GM19467 (cell line): ENCODE data around the gene PCLO.
"Not testable (repeated sequence)": the region's sequence is repeated elsewhere in the genome, so short reads cannot be mapped to it uniquely, and the experiment has no call there.

Experiments
- ATAC-seq: cut with Tn5 transposase; IDR thresholded peaks from one replicate; pipeline ENCODE4 v1.9.1; 2021; ENCODE audit warnings: mild to moderate bottlenecking, moderate library complexity; ENCODE audit not compliant: unreplicated experiment

The PCLO gene

GRCh38 chr7:82972135-82972534 is 190.5 kb downstream of the PCLO start:
- no peak for ATAC-seq

GRCh38 chr7:82965088-82966036 is 197.3 kb downstream of the PCLO start:
- ATAC-seq = no peak

- peak; percentile 64 for ATAC-seq
These were observed 198.4 kb downstream of the PCLO start for GRCh38 chr7:82964150-82964882.

GRCh38 chr7:82961240-82961639 is 201.4 kb downstream of the PCLO start:
- no peak for ATAC-seq

GRCh38 chr7:82959528-82959927 is 203.2 kb downstream of the PCLO start:
- ATAC-seq = no peak

GRCh38 chr7:82957521-82957920 is 205.2 kb downstream of the PCLO start:
- ATAC-seq = no peak

- no peak for ATAC-seq
These were observed 209.2 kb downstream of the PCLO start for GRCh38 chr7:82953324-82954027.

- ATAC-seq = no peak
These were observed 212.2 kb downstream of the PCLO start for GRCh38 chr7:82950436-82950835.

- no peak for ATAC-seq
These were observed 217.2 kb downstream of the PCLO start for GRCh38 chr7:82945480-82945879.

- ATAC-seq = no peak
These were observed 217.6 kb downstream of the PCLO start for GRCh38 chr7:82945056-82945455.

- ATAC-seq = no peak
These were observed 230.2 kb downstream of the PCLO start for GRCh38 chr7:82932516-82932915.

- ATAC-seq = no peak
These were observed 236.2 kb downstream of the PCLO start for GRCh38 chr7:82926477-82926876.

- ATAC-seq = no peak
These were observed 237.4 kb downstream of the PCLO start for GRCh38 chr7:82925331-82925730.

- no peak for ATAC-seq
These were observed 256.2 kb downstream of the PCLO start for GRCh38 chr7:82906502-82906901.

- ATAC-seq = no peak
These were observed 257.8 kb downstream of the PCLO start for GRCh38 chr7:82904871-82905270.

GRCh38 chr7:82901098-82901497 is 261.6 kb downstream of the PCLO start:
- not testable (repeated sequence) for ATAC-seq

- ATAC-seq = no peak
These were observed 265.2 kb downstream of the PCLO start for GRCh38 chr7:82897500-82897899.

GRCh38 chr7:82894341-82894740 is 268.3 kb downstream of the PCLO start:
- ATAC-seq = not testable (repeated sequence)

- no peak for ATAC-seq
These were observed 276.4 kb downstream of the PCLO start for GRCh38 chr7:82886324-82886723.

- ATAC-seq = no peak
These were observed 296.8 kb downstream of the PCLO start for GRCh38 chr7:82865856-82866255.

GRCh38 chr7:82859106-82859850 is 303.4 kb downstream of the PCLO start:
- no peak for ATAC-seq
